DND-41 (cell line): Measurements from ENCODE around the gene RASA2.

Experiments
- EZH2 ChIP-seq: IDR thresholded peaks from 3 replicates; pipeline ENCODE4 v1.6.1; 2012; ENCODE audit warnings: borderline replicate concordance, low read depth, mild to moderate bottlenecking, moderate library complexity, low read length, inconsistent platforms; ENCODE audit not compliant: severe bottlenecking
- TF ChIP-seq, protein P1 (sequence below): IDR thresholded peaks from 2 replicates; pipeline ENCODE4 v1.5.1; 2012; ENCODE audit warnings: borderline replicate concordance, low read length, moderate library complexity, mild to moderate bottlenecking; ENCODE audit not compliant: poor library complexity, severe bottlenecking; ENCODE audit errors: extremely low read depth

GRCh38 chr3:141556034-141556433 lies 69.2 kb downstream of the RASA2 start:
- TF ChIP-seq, protein P1, sequence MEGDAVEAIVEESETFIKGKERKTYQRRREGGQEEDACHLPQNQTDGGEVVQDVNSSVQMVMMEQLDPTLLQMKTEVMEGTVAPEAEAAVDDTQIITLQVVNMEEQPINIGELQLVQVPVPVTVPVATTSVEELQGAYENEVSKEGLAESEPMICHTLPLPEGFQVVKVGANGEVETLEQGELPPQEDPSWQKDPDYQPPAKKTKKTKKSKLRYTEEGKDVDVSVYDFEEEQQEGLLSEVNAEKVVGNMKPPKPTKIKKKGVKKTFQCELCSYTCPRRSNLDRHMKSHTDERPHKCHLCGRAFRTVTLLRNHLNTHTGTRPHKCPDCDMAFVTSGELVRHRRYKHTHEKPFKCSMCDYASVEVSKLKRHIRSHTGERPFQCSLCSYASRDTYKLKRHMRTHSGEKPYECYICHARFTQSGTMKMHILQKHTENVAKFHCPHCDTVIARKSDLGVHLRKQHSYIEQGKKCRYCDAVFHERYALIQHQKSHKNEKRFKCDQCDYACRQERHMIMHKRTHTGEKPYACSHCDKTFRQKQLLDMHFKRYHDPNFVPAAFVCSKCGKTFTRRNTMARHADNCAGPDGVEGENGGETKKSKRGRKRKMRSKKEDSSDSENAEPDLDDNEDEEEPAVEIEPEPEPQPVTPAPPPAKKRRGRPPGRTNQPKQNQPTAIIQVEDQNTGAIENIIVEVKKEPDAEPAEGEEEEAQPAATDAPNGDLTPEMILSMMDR, result no peak
- TF ChIP-seq EZH2, result no peak
